ENCODE measurements around the gene CACNG5. TPM values are rescaled to one million over a fixed set of nuclear protein-coding genes. Genes with fewer than 3 reads are reported as not detected.

The CACNG5 gene
- total RNA-seq, 2 experiments from 2014 or later, result not detected

GRCh38 chr17:66910651-66911285, 75.9 kb downstream of the CACNG5 start:
- intact Hi-C loops (cut with DNase I, micrococcal nuclease), result no loop called here
- ChIA-PET CTCF (no interaction called here), POLR2A (no interaction called here)
- no peak overlapping the region for H3K27ac Mint-ChIP-seq
- ATAC-seq, result no peak
- H3K36me3 Mint-ChIP-seq (ENCODE audit: low read depth), result no peaks in the 10 kb centered on the region
- H3K4me3 Mint-ChIP-seq, result no peak overlapping the region
- H3K4me1 Mint-ChIP-seq, result peaks cover 5% of the 10 kb centered on the region
- DNase-seq, result no peak
- H3K9me3 Mint-ChIP-seq (ENCODE audit: low read depth), result no peaks in the 10 kb centered on the region
- peaks cover 8% of the 10 kb centered on the region for H3K27me3 Mint-ChIP-seq

GRCh38 chr17:66915204-66915611, 80.3 kb downstream of the CACNG5 start:
- intact Hi-C loops (cut with DNase I, micrococcal nuclease), result no loop called here
- Mint-ChIP-seq H3K4me1 (no peaks in the 10 kb centered on the region), H3K27ac (no peak overlapping the region), H3K9me3 (ENCODE audit: low read depth) (no peaks in the 10 kb centered on the region), H3K36me3 (ENCODE audit: low read depth) (no peaks in the 10 kb centered on the region), H3K27me3 (peaks cover 16% of the 10 kb centered on the region), H3K4me3 (no peak overlapping the region)
- DNase-seq (peak; percentile 12), ATAC-seq (no peak)
- POLR2A ChIA-PET, result no interaction called here
- CTCF ChIA-PET, result no interaction called here

GRCh38 chr17:66915792-66916191, 80.9 kb downstream of the CACNG5 start:
- CTCF ChIA-PET, result interaction anchor here (1.0 kb wide), 1 partner anchor 16 kb away, joined by 3 read pairs; no protein-coding TSS in a partner anchor
- DNase-seq (no peak), ATAC-seq (no peak)
- Mint-ChIP-seq H3K27ac (no peak overlapping the region), H3K4me1 (no peaks in the 10 kb centered on the region), H3K4me3 (no peak overlapping the region), H3K27me3 (peaks cover 16% of the 10 kb centered on the region), H3K9me3 (ENCODE audit: low read depth) (no peaks in the 10 kb centered on the region), H3K36me3 (ENCODE audit: low read depth) (no peaks in the 10 kb centered on the region)
- POLR2A ChIA-PET, result no interaction called here
- intact Hi-C loops (cut with DNase I, micrococcal nuclease), result no loop called here

- Mint-ChIP-seq H3K27ac (no peak overlapping the region), H3K4me3 (no peak overlapping the region), H3K4me1 (no peaks in the 10 kb centered on the region), H3K36me3 (ENCODE audit: low read depth) (no peaks in the 10 kb centered on the region), H3K9me3 (ENCODE audit: low read depth) (peaks cover 4% of the 10 kb centered on the region), H3K27me3 (peaks cover 18% of the 10 kb centered on the region)
- DNase-seq, result no peak
- intact Hi-C loops (cut with DNase I, micrococcal nuclease), result no loop called here
- ATAC-seq, result no peak
- ChIA-PET POLR2A (no interaction called here), CTCF (interaction anchor here (1.0 kb wide), 1 partner anchor 14 kb away, joined by 3 read pairs; no protein-coding TSS in a partner anchor)
These were observed 82.0 kb downstream of the CACNG5 start for GRCh38 chr17:66916946-66917345.

- intact Hi-C loops (cut with DNase I, micrococcal nuclease), result no loop called here
- CTCF ChIA-PET, result no interaction called here
- no peaks in the 10 kb centered on the region for H3K4me1 Mint-ChIP-seq
These were observed 84.0 kb downstream of the CACNG5 start for GRCh38 chr17:66918896-66919295.

GRCh38 chr17:66920435-66920834, 85.5 kb downstream of the CACNG5 start:
- Mint-ChIP-seq H3K4me1 (no peaks in the 10 kb centered on the region), H3K36me3 (ENCODE audit: low read depth) (no peaks in the 10 kb centered on the region), H3K4me3 (no peak overlapping the region), H3K27ac (no peak overlapping the region), H3K27me3 (peaks cover 15% of the 10 kb centered on the region), H3K9me3 (ENCODE audit: low read depth) (peaks cover 4% of the 10 kb centered on the region)
- DNase-seq, result no peak
- intact Hi-C loops (cut with DNase I, micrococcal nuclease), result no loop called here
- ChIA-PET CTCF (interaction anchor here (0.9 kb wide), 1 partner anchor 11 kb away, joined by 3 read pairs; no protein-coding TSS in a partner anchor), POLR2A (no interaction called here)
- no peak for ATAC-seq

More at GRCh38 chr17:66918896-66919295, 84.0 kb downstream of the CACNG5 start:
- ATAC-seq, result no peak
- H3K4me3 Mint-ChIP-seq, result no peak overlapping the region
- POLR2A ChIA-PET, result no interaction called here
- no peak overlapping the region for H3K27ac Mint-ChIP-seq
- peaks cover 15% of the 10 kb centered on the region for H3K27me3 Mint-ChIP-seq
- H3K36me3 Mint-ChIP-seq (ENCODE audit: low read depth), result no peaks in the 10 kb centered on the region
- no peak for DNase-seq
- H3K9me3 Mint-ChIP-seq (ENCODE audit: low read depth), result peaks cover 4% of the 10 kb centered on the region

GRCh38 chr17:66920950-66921349, 86.0 kb downstream of the CACNG5 start:
- no peak overlapping the region for H3K27ac Mint-ChIP-seq

GRCh38 chr17:66923886-66924285, 89.0 kb downstream of the CACNG5 start:
- CTCF ChIA-PET, result interaction anchor here (0.6 kb wide), 1 partner anchor 16 kb away, joined by 3 read pairs; no protein-coding TSS in a partner anchor
- intact Hi-C loops (cut with DNase I, micrococcal nuclease), result no loop called here
- POLR2A ChIA-PET, result no interaction called here
- Mint-ChIP-seq H3K4me3 (no peak overlapping the region), H3K27me3 (peaks cover 20% of the 10 kb centered on the region), H3K36me3 (ENCODE audit: low read depth) (no peaks in the 10 kb centered on the region), H3K4me1 (no peaks in the 10 kb centered on the region), H3K9me3 (ENCODE audit: low read depth) (peaks cover 4% of the 10 kb centered on the region), H3K27ac (no peak overlapping the region)
- ATAC-seq, result no peak
- no peak for DNase-seq

More at GRCh38 chr17:66920950-66921349, 86.0 kb downstream of the CACNG5 start:
- ChIA-PET POLR2A (no interaction called here), CTCF (no interaction called here)
- intact Hi-C loops (cut with DNase I, micrococcal nuclease), result no loop called here
- ATAC-seq (no peak), DNase-seq (no peak)
- H3K9me3 Mint-ChIP-seq (ENCODE audit: low read depth), result peaks cover 4% of the 10 kb centered on the region
- H3K36me3 Mint-ChIP-seq (ENCODE audit: low read depth), result no peaks in the 10 kb centered on the region
- H3K27me3 Mint-ChIP-seq, result peaks cover 14% of the 10 kb centered on the region
- H3K4me3 Mint-ChIP-seq, result no peak overlapping the region
- no peaks in the 10 kb centered on the region for H3K4me1 Mint-ChIP-seq

- POLR2A ChIA-PET, result no interaction called here
- intact Hi-C loops (cut with DNase I, micrococcal nuclease), result no loop called here
- H3K27ac Mint-ChIP-seq, result no peak overlapping the region
These were observed 91.0 kb downstream of the CACNG5 start for GRCh38 chr17:66925811-66926500.

GRCh38 chr17:66928949-66929348, 94.0 kb downstream of the CACNG5 start:
- DNase-seq, result no peak
- POLR2A ChIA-PET, result no interaction called here
- Mint-ChIP-seq H3K4me1 (no peaks in the 10 kb centered on the region), H3K27me3 (peaks cover 25% of the 10 kb centered on the region), H3K36me3 (ENCODE audit: low read depth) (no peaks in the 10 kb centered on the region), H3K27ac (no peak overlapping the region), H3K4me3 (no peak overlapping the region), H3K9me3 (ENCODE audit: low read depth) (no peaks in the 10 kb centered on the region)
- CTCF ChIA-PET, result interaction anchor here (1.8 kb wide), 1 partner anchor 10 kb away, joined by 5 read pairs; no protein-coding TSS in a partner anchor
- ATAC-seq, result no peak
- intact Hi-C loops (cut with DNase I, micrococcal nuclease), result no loop called here

More at GRCh38 chr17:66925811-66926500, 91.0 kb downstream of the CACNG5 start:
- CTCF ChIA-PET, result no interaction called here
- Mint-ChIP-seq H3K9me3 (ENCODE audit: low read depth) (peaks cover 4% of the 10 kb centered on the region), H3K4me1 (no peaks in the 10 kb centered on the region), H3K27me3 (peaks cover 20% of the 10 kb centered on the region), H3K4me3 (no peak overlapping the region), H3K36me3 (ENCODE audit: low read depth) (no peaks in the 10 kb centered on the region)
- ATAC-seq, result no peak
- DNase-seq, result no peak

GRCh38 chr17:66929591-66929990, 94.7 kb downstream of the CACNG5 start:
- no peaks in the 10 kb centered on the region for H3K36me3 Mint-ChIP-seq (ENCODE audit: low read depth)
- no peak overlapping the region for H3K27ac Mint-ChIP-seq
- DNase-seq (no peak), ATAC-seq (no peak)
- H3K9me3 Mint-ChIP-seq (ENCODE audit: low read depth), result peaks cover under 1% of the 10 kb centered on the region
- intact Hi-C loops (cut with DNase I, micrococcal nuclease), result no loop called here
- CTCF ChIA-PET, result interaction anchor here (1.0 to 1.8 kb wide), 2 partner anchors 10 to 727 kb away, joined by 3 to 5 read pairs; no protein-coding TSS in a partner anchor
- H3K27me3 Mint-ChIP-seq, result peaks cover 25% of the 10 kb centered on the region
- POLR2A ChIA-PET, result no interaction called here
- no peaks in the 10 kb centered on the region for H3K4me1 Mint-ChIP-seq
- no peak overlapping the region for H3K4me3 Mint-ChIP-seq

- no peaks in the 10 kb centered on the region for H3K4me1 Mint-ChIP-seq
- ChIA-PET POLR2A (no interaction called here), CTCF (interaction anchor here (1.0 to 1.8 kb wide), 3 partner anchors 8 to 728 kb away, joined by 3 to 5 read pairs (median 3); no protein-coding TSS in a partner anchor)
- DNase-seq (no peak), ATAC-seq (no peak)
- no peaks in the 10 kb centered on the region for H3K36me3 Mint-ChIP-seq (ENCODE audit: low read depth)
- peaks cover 5% of the 10 kb centered on the region for H3K9me3 Mint-ChIP-seq (ENCODE audit: low read depth)
- intact Hi-C loops (cut with DNase I, micrococcal nuclease), result no loop called here
- H3K27ac Mint-ChIP-seq, result no peak overlapping the region
- peaks cover 26% of the 10 kb centered on the region for H3K27me3 Mint-ChIP-seq
- no peak overlapping the region for H3K4me3 Mint-ChIP-seq
These were observed 96.0 kb downstream of the CACNG5 start for GRCh38 chr17:66930933-66931332.
